ENCODE measurements around the gene EZR.

DNA sequence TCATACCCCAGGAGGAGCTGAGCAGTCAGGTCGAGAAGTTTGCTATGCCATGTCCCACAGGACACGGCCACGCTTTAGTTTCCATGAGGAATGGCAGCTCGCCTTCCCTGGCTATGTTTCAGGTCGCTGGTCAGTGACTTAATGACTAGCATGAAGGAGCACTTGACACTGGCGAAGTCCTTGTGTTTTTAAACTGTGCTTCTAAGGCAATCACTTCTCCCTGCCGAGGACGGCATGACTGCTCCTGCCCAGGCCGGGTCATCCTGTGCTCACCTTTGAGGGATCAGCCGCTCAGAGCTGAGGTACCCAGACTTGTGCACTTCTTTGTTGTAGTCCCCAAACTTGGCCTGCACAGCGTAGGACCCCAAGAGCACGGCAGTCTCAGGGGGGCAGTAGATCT is 34.1 kb downstream of the EZR start:
- TF ChIP-seq, protein P1, sequence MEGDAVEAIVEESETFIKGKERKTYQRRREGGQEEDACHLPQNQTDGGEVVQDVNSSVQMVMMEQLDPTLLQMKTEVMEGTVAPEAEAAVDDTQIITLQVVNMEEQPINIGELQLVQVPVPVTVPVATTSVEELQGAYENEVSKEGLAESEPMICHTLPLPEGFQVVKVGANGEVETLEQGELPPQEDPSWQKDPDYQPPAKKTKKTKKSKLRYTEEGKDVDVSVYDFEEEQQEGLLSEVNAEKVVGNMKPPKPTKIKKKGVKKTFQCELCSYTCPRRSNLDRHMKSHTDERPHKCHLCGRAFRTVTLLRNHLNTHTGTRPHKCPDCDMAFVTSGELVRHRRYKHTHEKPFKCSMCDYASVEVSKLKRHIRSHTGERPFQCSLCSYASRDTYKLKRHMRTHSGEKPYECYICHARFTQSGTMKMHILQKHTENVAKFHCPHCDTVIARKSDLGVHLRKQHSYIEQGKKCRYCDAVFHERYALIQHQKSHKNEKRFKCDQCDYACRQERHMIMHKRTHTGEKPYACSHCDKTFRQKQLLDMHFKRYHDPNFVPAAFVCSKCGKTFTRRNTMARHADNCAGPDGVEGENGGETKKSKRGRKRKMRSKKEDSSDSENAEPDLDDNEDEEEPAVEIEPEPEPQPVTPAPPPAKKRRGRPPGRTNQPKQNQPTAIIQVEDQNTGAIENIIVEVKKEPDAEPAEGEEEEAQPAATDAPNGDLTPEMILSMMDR (IDR thresholded peaks at IDR 0.05): no peak
- TF ChIP-seq EZH2 (IDR thresholded peaks at IDR 0.05; ENCODE audit: borderline replicate concordance, insufficient read depth, low read depth, low read length, poor library complexity, severe bottlenecking): no peak
